ENCODE data around the gene PTPRN2.
"Not testable (repeated sequence)": the region's sequence is repeated elsewhere in the genome, so short reads cannot be mapped to it uniquely, and the experiment has no call there.

The PTPRN2 gene

GRCh38 chr7:158302274-158303070, 285.2 kb downstream of the PTPRN2 start:
- no peak overlapping the region for H3K4me3 ChIP-seq (ENCODE audit: low read length)
- no peaks in the 10 kb centered on the region for H3K36me3 ChIP-seq (ENCODE audit: insufficient read depth, low read length)
- no peak overlapping the region for H3K9ac ChIP-seq (ENCODE audit: low read depth, low read length)
- H3K4me1 ChIP-seq (ENCODE audit: control insufficient read depth, insufficient read depth, low read length), result no peaks in the 10 kb centered on the region
- H3K4me2 ChIP-seq (ENCODE audit: low read length), result no peak overlapping the region
- no peaks in the 10 kb centered on the region for H3K27me3 ChIP-seq (ENCODE audit: control insufficient read depth, insufficient read depth, low read length)
- H3K9me3 ChIP-seq (replicated peaks; ENCODE audit: low read length), result peaks cover 11% of the 10 kb centered on the region

- Histone ChIP-seq H3K4me3 (ENCODE audit: low read length) (no peak overlapping the region), H3K4me1 (ENCODE audit: control insufficient read depth, insufficient read depth, low read length) (no peaks in the 10 kb centered on the region), H3K4me2 (ENCODE audit: low read length) (no peak overlapping the region), H3K9me3 (replicated peaks; ENCODE audit: low read length) (peaks cover 13% of the 10 kb centered on the region), H3K27me3 (ENCODE audit: control insufficient read depth, insufficient read depth, low read length) (no peaks in the 10 kb centered on the region), H3K36me3 (ENCODE audit: insufficient read depth, low read length) (no peaks in the 10 kb centered on the region), H3K9ac (ENCODE audit: low read depth, low read length) (no peak overlapping the region)
These were observed 286.4 kb downstream of the PTPRN2 start for GRCh38 chr7:158301207-158301606.

DNA sequence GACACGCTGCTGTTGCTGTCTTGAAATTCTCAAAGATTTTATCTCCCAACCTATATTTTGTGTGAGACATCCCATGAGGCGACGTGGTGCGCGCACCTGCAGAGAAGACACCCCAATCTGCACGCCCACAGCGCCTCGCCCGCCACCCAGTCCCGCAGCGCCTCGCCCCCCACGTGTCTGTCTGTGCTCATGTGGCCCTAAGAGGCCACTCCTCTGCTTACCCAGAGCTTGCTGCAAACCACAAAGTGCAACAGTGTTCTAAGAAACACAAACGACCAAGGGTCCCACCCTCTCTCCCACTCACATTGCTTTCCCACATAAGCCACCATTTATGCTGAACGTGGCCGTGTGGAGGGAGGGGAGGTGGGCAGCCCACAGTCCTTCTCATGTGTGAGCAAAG, 287.2 kb downstream of the PTPRN2 start:
- Histone ChIP-seq H3K4me1 (ENCODE audit: control insufficient read depth, insufficient read depth, low read length) (no peaks in the 10 kb centered on the region), H3K9ac (ENCODE audit: low read depth, low read length) (no peak overlapping the region), H3K9me3 (replicated peaks; ENCODE audit: low read length) (peaks cover 10% of the 10 kb centered on the region), H3K36me3 (ENCODE audit: insufficient read depth, low read length) (no peaks in the 10 kb centered on the region), H3K27me3 (ENCODE audit: control insufficient read depth, insufficient read depth, low read length) (no peaks in the 10 kb centered on the region), H3K4me2 (ENCODE audit: low read length) (no peak overlapping the region), H3K4me3 (ENCODE audit: low read length) (no peak overlapping the region)

GRCh38 chr7:158299607-158300006, 288.0 kb downstream of the PTPRN2 start:
- Histone ChIP-seq H3K9me3 (replicated peaks; ENCODE audit: low read length) (peaks cover 10% of the 10 kb centered on the region), H3K4me2 (ENCODE audit: low read length) (no peak overlapping the region), H3K9ac (ENCODE audit: low read depth, low read length) (no peak overlapping the region), H3K27me3 (ENCODE audit: control insufficient read depth, insufficient read depth, low read length) (no peaks in the 10 kb centered on the region), H3K36me3 (ENCODE audit: insufficient read depth, low read length) (no peaks in the 10 kb centered on the region), H3K4me1 (ENCODE audit: control insufficient read depth, insufficient read depth, low read length) (no peaks in the 10 kb centered on the region), H3K4me3 (ENCODE audit: low read length) (no peak overlapping the region)

- Histone ChIP-seq H3K9me3 (replicated peaks; ENCODE audit: low read length) (peaks cover 4% of the 10 kb centered on the region), H3K36me3 (ENCODE audit: insufficient read depth, low read length) (no peaks in the 10 kb centered on the region), H3K27me3 (ENCODE audit: control insufficient read depth, insufficient read depth, low read length) (no peaks in the 10 kb centered on the region), H3K4me1 (ENCODE audit: control insufficient read depth, insufficient read depth, low read length) (no peaks in the 10 kb centered on the region), H3K9ac (ENCODE audit: low read depth, low read length) (no peak overlapping the region), H3K4me2 (ENCODE audit: low read length) (no peak overlapping the region), H3K4me3 (ENCODE audit: low read length) (no peak overlapping the region)
These were observed 290.9 kb downstream of the PTPRN2 start for GRCh38 chr7:158296798-158297104.

GRCh38 chr7:158295966-158296797, 291.4 kb downstream of the PTPRN2 start:
- Histone ChIP-seq H3K4me1 (ENCODE audit: control insufficient read depth, insufficient read depth, low read length) (no peaks in the 10 kb centered on the region), H3K9me3 (replicated peaks; ENCODE audit: low read length) (peaks cover 4% of the 10 kb centered on the region), H3K9ac (ENCODE audit: low read depth, low read length) (no peak overlapping the region), H3K27me3 (ENCODE audit: control insufficient read depth, insufficient read depth, low read length) (no peaks in the 10 kb centered on the region), H3K4me3 (ENCODE audit: low read length) (no peak overlapping the region), H3K4me2 (ENCODE audit: low read length) (no peak overlapping the region), H3K36me3 (ENCODE audit: insufficient read depth, low read length) (no peaks in the 10 kb centered on the region)

- not testable (repeated sequence) for H3K27me3 ChIP-seq (ENCODE audit: control insufficient read depth, insufficient read depth, low read length)
These were observed 293.0 kb downstream of the PTPRN2 start for GRCh38 chr7:158294468-158295215.

GRCh38 chr7:158292948-158293347, 294.7 kb downstream of the PTPRN2 start:
- no peaks in the 10 kb centered on the region for H3K4me1 ChIP-seq (ENCODE audit: control insufficient read depth, insufficient read depth, low read length)
- peaks cover 14% of the 10 kb centered on the region for H3K9me3 ChIP-seq (replicated peaks; ENCODE audit: low read length)
- no peak overlapping the region for H3K4me3 ChIP-seq (ENCODE audit: low read length)
- H3K27me3 ChIP-seq (ENCODE audit: control insufficient read depth, insufficient read depth, low read length), result no peaks in the 10 kb centered on the region
- no peak overlapping the region for H3K9ac ChIP-seq (ENCODE audit: low read depth, low read length)
- no peak overlapping the region for H3K4me2 ChIP-seq (ENCODE audit: low read length)
- no peaks in the 10 kb centered on the region for H3K36me3 ChIP-seq (ENCODE audit: insufficient read depth, low read length)

More at GRCh38 chr7:158294468-158295215, 293.0 kb downstream of the PTPRN2 start:
- not testable (repeated sequence) for H3K4me2 ChIP-seq (ENCODE audit: low read length); H3K36me3 ChIP-seq (ENCODE audit: insufficient read depth, low read length); H3K9ac ChIP-seq (ENCODE audit: low read depth, low read length); H3K4me3 ChIP-seq (ENCODE audit: low read length); H3K4me1 ChIP-seq (ENCODE audit: control insufficient read depth, insufficient read depth, low read length)
- H3K9me3 ChIP-seq (replicated peaks; ENCODE audit: low read length), result peaks cover 11% of the 10 kb centered on the region

GRCh38 chr7:158291998-158292397, 295.6 kb downstream of the PTPRN2 start:
- peaks cover 14% of the 10 kb centered on the region for H3K9me3 ChIP-seq (replicated peaks; ENCODE audit: low read length)
- no peak overlapping the region for H3K9ac ChIP-seq (ENCODE audit: low read depth, low read length)
- H3K4me1 ChIP-seq (ENCODE audit: control insufficient read depth, insufficient read depth, low read length), result no peaks in the 10 kb centered on the region
- no peak overlapping the region for H3K4me3 ChIP-seq (ENCODE audit: low read length)
- H3K27me3 ChIP-seq (ENCODE audit: control insufficient read depth, insufficient read depth, low read length), result no peaks in the 10 kb centered on the region
- H3K36me3 ChIP-seq (ENCODE audit: insufficient read depth, low read length), result no peaks in the 10 kb centered on the region
- H3K4me2 ChIP-seq (ENCODE audit: low read length), result no peak overlapping the region

DNA sequence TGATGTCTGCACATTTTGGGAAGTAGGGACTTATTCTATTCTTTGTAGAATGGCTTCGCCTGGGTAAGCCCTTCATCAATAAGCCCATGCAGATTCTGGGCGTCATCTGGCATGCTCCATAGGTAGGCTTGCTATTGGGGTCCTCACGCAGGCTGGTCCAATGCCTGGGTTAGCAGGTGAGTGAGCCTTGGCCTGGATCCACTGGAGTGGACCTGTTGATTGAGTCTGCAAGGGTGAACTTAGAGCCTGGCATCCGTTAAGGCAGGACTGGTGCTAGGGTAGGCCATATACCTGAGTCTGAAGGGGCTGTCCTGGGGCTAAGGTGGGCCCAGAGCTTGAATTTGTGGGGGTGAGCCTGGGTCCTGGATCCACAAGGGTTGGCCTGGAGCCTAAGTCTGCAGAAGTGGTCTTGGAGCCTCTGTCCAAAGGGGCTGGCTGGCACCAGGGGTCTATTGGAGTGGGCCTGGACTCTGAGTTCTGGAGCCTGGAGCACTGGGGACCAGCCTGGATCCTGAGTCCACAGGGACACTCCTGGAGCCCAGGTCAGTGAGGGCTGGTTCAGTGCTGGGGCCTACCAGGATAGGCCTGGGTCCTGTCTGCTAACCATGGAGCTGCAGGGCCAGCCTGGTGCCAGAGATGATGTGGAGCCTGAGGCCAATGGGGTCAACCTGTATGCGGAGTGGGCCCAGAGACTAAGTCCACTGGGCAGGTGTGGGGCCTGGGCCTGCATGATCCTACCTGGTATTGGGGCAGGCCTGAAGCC, 297.7 kb downstream of the PTPRN2 start:
- Histone ChIP-seq H3K27me3 (ENCODE audit: control insufficient read depth, insufficient read depth, low read length) (no peaks in the 10 kb centered on the region), H3K9me3 (replicated peaks; ENCODE audit: low read length) (peaks cover 10% of the 10 kb centered on the region), H3K4me3 (ENCODE audit: low read length) (no peak overlapping the region), H3K36me3 (ENCODE audit: insufficient read depth, low read length) (no peaks in the 10 kb centered on the region), H3K4me1 (ENCODE audit: control insufficient read depth, insufficient read depth, low read length) (no peaks in the 10 kb centered on the region), H3K4me2 (ENCODE audit: low read length) (no peak overlapping the region), H3K9ac (ENCODE audit: low read depth, low read length) (no peak overlapping the region)

DNA sequence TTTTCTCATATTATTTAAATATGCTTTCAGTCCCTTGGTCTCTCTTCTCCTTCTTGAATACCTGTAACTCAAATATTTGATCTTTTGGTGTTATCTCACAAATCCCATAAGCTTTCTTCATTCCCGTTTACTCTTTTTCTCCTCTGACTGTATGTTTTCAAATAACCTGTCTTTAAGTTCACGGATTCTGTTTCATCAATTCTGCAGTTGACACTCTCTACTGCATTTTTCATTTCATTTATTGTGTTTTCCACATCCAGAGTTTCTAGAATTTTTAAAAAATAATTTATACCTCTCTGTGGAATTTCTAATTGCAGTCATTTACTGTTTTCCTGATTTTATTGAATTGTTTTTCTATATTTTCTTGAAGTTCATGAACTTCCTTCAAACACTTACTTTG, 298.4 kb downstream of the PTPRN2 start:
- H3K4me2 ChIP-seq (ENCODE audit: low read length), result no peak overlapping the region
- no peaks in the 10 kb centered on the region for H3K36me3 ChIP-seq (ENCODE audit: insufficient read depth, low read length)
- peaks cover 15% of the 10 kb centered on the region for H3K9me3 ChIP-seq (replicated peaks; ENCODE audit: low read length)
- no peaks in the 10 kb centered on the region for H3K4me1 ChIP-seq (ENCODE audit: control insufficient read depth, insufficient read depth, low read length)
- H3K27me3 ChIP-seq (ENCODE audit: control insufficient read depth, insufficient read depth, low read length), result no peaks in the 10 kb centered on the region
- no peak overlapping the region for H3K9ac ChIP-seq (ENCODE audit: low read depth, low read length)
- no peak overlapping the region for H3K4me3 ChIP-seq (ENCODE audit: low read length)
